B cell (primary cell): ENCODE results near the gene DDX54. TPM values are rescaled to one million over a fixed set of nuclear protein-coding genes. Genes with fewer than 3 reads are reported as not detected.

Experiments used
- ATAC-seq: fragments of 200-7000 bp; cut with Tn5 transposase; one replicate; pipeline ENCODE4 v1.10.0; 2021; ENCODE audit warnings: low read depth, mild to moderate bottlenecking, moderate number of reproducible peaks, moderate library complexity
- CTCF ChIA-PET: fragments of 350-600 bp; sonication (Branson Sonifier 250); formaldehyde crosslinking; loops from one replicate; lab custom pipeline; 2021; ENCODE audit warnings: antibody characterized with exemption, inconsistent platforms; lab: Charles Lee
- POLR2A ChIA-PET: fragments of 350-600 bp; sonication (Branson Sonifier 250); formaldehyde crosslinking; loops from one replicate; lab custom pipeline; 2021; ENCODE audit warnings: antibody characterized with exemption; lab: Charles Lee
- DNase-seq: peaks from one replicate; pipeline ENCODE4 v3.0.0; 2013
- H2AFZ ChIP-seq: 2 replicates; pipeline ENCODE4 v1.6.1; 2012; ENCODE audit warnings: mild to moderate bottlenecking, low read depth, low read length; ENCODE audit not compliant: insufficient read depth, poor library complexity, severe bottlenecking
- H3K27ac ChIP-seq, 2 donors: 1 replicate in 1 of 2; 2 replicates in 1 of 2; pipeline ENCODE4 v1.5.1; 2012 to 2013; ENCODE audit warnings: low read length in 2 of 2, mild to moderate bottlenecking in 2 of 2, moderate library complexity in 1 of 2
- H3K27me3 ChIP-seq, 4 experiments: fragments of 200-600 bp in 1 of 4; sonication (generic) in 1 of 4; replicated peaks in 1 of 4; 1 replicate in 2 of 4; 2 replicates in 2 of 4; pipeline versions ENCODE4 v1.6.1 to v1.7.0; 2013 to 2016; ENCODE audit warnings: low read length in 3 of 4, mild to moderate bottlenecking in 2 of 4, mixed read lengths in 1 of 4, moderate library complexity in 1 of 4; ENCODE audit not compliant: insufficient read depth in 4 of 4, control insufficient read depth in 3 of 4; ENCODE audit errors: control extremely low read depth in 1 of 4
- H3K36me3 ChIP-seq, 2 experiments: replicated peaks in 1 of 2; 1 replicate in 1 of 2; 2 replicates in 1 of 2; pipeline versions ENCODE4 v1.6.1 to v1.7.1; 2013; ENCODE audit warnings: low read length in 1 of 2; ENCODE audit not compliant: insufficient read depth in 2 of 2, control insufficient read depth in 1 of 2; ENCODE audit errors: control extremely low read depth in 1 of 2, extremely low read depth in 1 of 2
- H3K4me1 ChIP-seq, 2 donors: fragments of 200-600 bp in 1 of 2; sonication (generic) in 1 of 2; 1 replicate in 1 of 2; 2 replicates in 1 of 2; pipeline versions ENCODE4 v1.5.1 to v1.6.1; 2013 to 2017; ENCODE audit warnings: low read length in 2 of 2; ENCODE audit not compliant: control insufficient read depth in 2 of 2, insufficient read depth in 2 of 2
- H3K4me2 ChIP-seq: replicated peaks from 2 replicates; pipeline ENCODE3; 2012; ENCODE audit warnings: mild to moderate bottlenecking, low read depth, low read length; ENCODE audit not compliant: poor library complexity, severe bottlenecking
- H3K4me3 ChIP-seq, 5 experiments: fragments of 200-600 bp in 1 of 5; sonication (generic) in 1 of 5; 1 replicate in 3 of 5; 2 replicates in 2 of 5; pipeline versions ENCODE4 v1.5.1 to v1.7.0; 2011 to 2016; ENCODE audit warnings: low read length in 4 of 5, mild to moderate bottlenecking in 4 of 5, low read depth in 2 of 5, control low read depth in 1 of 5, moderate library complexity in 1 of 5; ENCODE audit not compliant: insufficient read depth in 1 of 5; ENCODE audit errors: control extremely low read depth in 1 of 5, extremely low read depth in 1 of 5
- H3K79me2 ChIP-seq: fragments of 200-600 bp; sonication (generic); one replicate; pipeline ENCODE4 v1.6.0; 2016; ENCODE audit warnings: low read length; ENCODE audit not compliant: control insufficient read depth, insufficient read depth
- H3K9ac ChIP-seq: fragments of 200-600 bp; sonication (generic); 2 replicates; pipeline ENCODE4 v1.6.1; 2017; ENCODE audit warnings: mild to moderate bottlenecking, low read length, moderate library complexity
- H3K9me3 ChIP-seq, 3 donors: one replicate each; pipeline versions ENCODE4 v1.6.1 to v1.7.1; 2013; ENCODE audit warnings: low read length in 2 of 3; ENCODE audit not compliant: control insufficient read depth in 2 of 3, insufficient read depth in 1 of 3; ENCODE audit errors: control extremely low read depth in 1 of 3
- H4K20me1 ChIP-seq: 2 replicates; pipeline ENCODE4 v1.6.0; 2012; ENCODE audit warnings: mild to moderate bottlenecking, low read length; ENCODE audit not compliant: insufficient read depth, control insufficient read depth, poor library complexity, severe bottlenecking
- H3K27ac Mint-ChIP-seq: one replicate; pipeline ENCODE4 v1.8.0; 2021; ENCODE audit warnings: mixed read lengths
- H3K27me3 Mint-ChIP-seq: one replicate; pipeline ENCODE4 v1.8.0; 2021; ENCODE audit warnings: mixed read lengths
- H3K4me1 Mint-ChIP-seq: one replicate; pipeline ENCODE4 v1.8.0; 2021; ENCODE audit warnings: mixed read lengths
- H3K4me3 Mint-ChIP-seq: one replicate; pipeline ENCODE4 v1.8.0; 2021; ENCODE audit warnings: mixed read lengths
- H3K9me3 Mint-ChIP-seq: one replicate; pipeline ENCODE4 v1.8.0; 2022; ENCODE audit warnings: mixed read lengths; ENCODE audit not compliant: insufficient read depth
- CTCF ChIP-seq: fragments of 200-600 bp; IDR thresholded peaks from one replicate; pipeline ENCODE4 v1.8.0; 2022; ENCODE audit warnings: antibody characterized with exemption, mild to moderate bottlenecking
- EZH2 ChIP-seq: IDR thresholded peaks from 2 replicates; pipeline ENCODE4 v1.6.1; 2012; ENCODE audit warnings: borderline replicate concordance, low read depth, mild to moderate bottlenecking, moderate library complexity, low read length; ENCODE audit not compliant: insufficient read depth, poor library complexity, severe bottlenecking
- WGBS: methylation state at CpG from one replicate; pipeline ENCODE4 v1.1.5; 2013; ENCODE audit warnings: missing lambda C conversion rate; ENCODE audit not compliant: insufficient coverage; 5-methylcytosine and 5-hydroxymethylcytosine counted together
- intact Hi-C: fragments of 100-400 bp; cut with micrococcal nuclease; formaldehyde crosslinking; loops from one replicate; pipeline ENCODE4 v1.10.0; 2022
- polyA plus RNA-seq: library from polyadenylated mRNA; depleted of rRNA; stranded (reverse); fragments of >200 nt; gene quantifications from 2 replicates; pipeline ENCODE4 v1.2.3, GENCODE V29; 2012
- total RNA-seq, 2 donors: library from RNA; stranded (reverse); fragments of 120-200 nt in 1 of 2; gene quantifications; 1 replicate in 1 of 2; 2 replicates in 1 of 2; pipeline versions ENCODE4 v1.2.3 to v1.2.4, GENCODE V29; 2013 to 2022

Gene DDX54
- total and polyA plus RNA-seq, 2 donors (not counting 1 experiment from before 2014, with no cell fraction given): 55.4 to 101 TPM

DNA sequence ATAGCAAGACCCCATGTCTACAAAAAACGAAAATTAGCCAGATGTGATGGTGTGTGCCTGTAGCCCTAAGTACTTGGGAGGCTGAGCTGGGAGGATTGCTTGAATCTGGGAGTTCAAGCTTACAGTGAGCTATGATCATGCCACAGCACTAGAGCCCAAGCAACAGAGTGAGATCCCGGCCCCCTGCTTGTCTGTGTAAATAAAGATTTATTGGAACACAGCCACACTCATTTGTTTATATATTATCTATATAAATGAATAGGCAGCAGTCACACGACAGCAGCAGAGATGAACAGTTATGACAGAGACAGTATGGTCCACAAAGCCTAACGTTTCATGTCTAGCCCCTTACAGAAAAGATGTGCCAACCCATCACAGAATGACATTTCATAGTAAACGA lies 14.8 kb downstream of the DDX54 start:
- peaks cover 9 to 92% of the 10 kb centered on the region in 2 experiments for H3K36me3 ChIP-seq
- H3K27me3 ChIP-seq: no peaks in the 10 kb centered on the region
- peaks cover 20 to 30% of the 10 kb centered on the region in 2 donors for H3K4me1 ChIP-seq
- WGBS: 89% methylated on average over 1 of the region's 5 CpGs
- H3K9me3 Mint-ChIP-seq: no peaks in the 10 kb centered on the region
- DNase-seq: no peak
- no peak overlapping the region for H3K4me3 ChIP-seq
- peaks cover 0 to 1% (median 0%) of the 10 kb centered on the region in 3 donors for H3K9me3 ChIP-seq
- H3K4me2 ChIP-seq: no peak overlapping the region
- intact Hi-C loops: loop anchor here (5.0 kb wide), 1 partner anchor 93 kb away; no protein-coding TSS in a partner anchor
- no peaks in the 10 kb centered on the region for H3K27me3 Mint-ChIP-seq
- no peak for ATAC-seq
- no peak overlapping the region for H3K27ac Mint-ChIP-seq
- H3K27ac ChIP-seq: no peak overlapping the region
- CTCF ChIA-PET: interaction anchor here (1.2 to 8.0 kb wide), 6 partner anchors 14 to 270 kb away, joined by 3 to 127 read pairs (median 32); partner anchors contain the start of gene RASAL1
- H3K4me1 Mint-ChIP-seq: peaks cover 37% of the 10 kb centered on the region
- no peak overlapping the region for H3K9ac ChIP-seq
- POLR2A ChIA-PET: interaction anchor here (1.3 kb wide), 1 partner anchor 14 kb away, joined by 4 read pairs; no protein-coding TSS in a partner anchor
- peaks cover 39% of the 10 kb centered on the region for H3K79me2 ChIP-seq
- H3K4me3 Mint-ChIP-seq: no peak overlapping the region
- peaks cover 54% of the 10 kb centered on the region for H4K20me1 ChIP-seq
- no peak for TF ChIP-seq EZH2
- TF ChIP-seq CTCF: no peak
- no peak overlapping the region for H2AFZ ChIP-seq

- no peak overlapping the region for H3K4me3 Mint-ChIP-seq
- Histone ChIP-seq H2AFZ (no peak overlapping the region), H3K27ac (no peak overlapping the region), H4K20me1 (peaks cover 52% of the 10 kb centered on the region), H3K4me3 (no peak overlapping the region), H3K4me1 (peaks cover 20 to 30% of the 10 kb centered on the region in 2 donors), H3K4me2 (no peak overlapping the region), H3K36me3 (peaks cover 7 to 93% of the 10 kb centered on the region in 2 experiments), H3K79me2 (peaks cover 39% of the 10 kb centered on the region), H3K9ac (no peak overlapping the region), H3K27me3 (no peaks in the 10 kb centered on the region), H3K9me3 (peaks cover 0 to 1% (median 0%) of the 10 kb centered on the region in 3 donors)
- H3K4me1 Mint-ChIP-seq: peaks cover 35% of the 10 kb centered on the region
- no peaks in the 10 kb centered on the region for H3K27me3 Mint-ChIP-seq
- intact Hi-C loops: loop anchor here (5.0 kb wide), 1 partner anchor 92 kb away; no protein-coding TSS in a partner anchor
- H3K27ac Mint-ChIP-seq: no peak overlapping the region
- ATAC-seq: no peak
- POLR2A ChIA-PET: no interaction called here
- CTCF ChIA-PET: interaction anchor here (1.6 to 8.0 kb wide), 4 partner anchors 14 to 119 kb away, joined by 3 to 127 read pairs (median 66); no protein-coding TSS in a partner anchor
- H3K9me3 Mint-ChIP-seq: no peaks in the 10 kb centered on the region
- TF ChIP-seq EZH2 (no peak), CTCF (no peak)
- no peak for DNase-seq
- WGBS: 97% methylated on average over 9 of the region's 13 CpGs
Observed at GRCh38 chr12:113169697-113170096, 15.6 kb downstream of the DDX54 start.
